Type B pancreatic cell (in vitro differentiated cells): Measurements from ENCODE around the gene APBA2. TPM values are rescaled to one million over a fixed set of nuclear protein-coding genes. Genes with fewer than 3 reads are reported as not detected.
"Not testable (repeated sequence)": the region's sequence is repeated elsewhere in the genome, so short reads cannot be mapped to it uniquely, and the experiment has no call there.

Source experiments
- DNase-seq: peaks from one replicate; pipeline ENCODE4 v3.0.0; 2021; ENCODE audit warnings: mixed read lengths; ENCODE audit not compliant: unreplicated experiment; ENCODE audit errors: extremely low spot score
- H3K27ac Mint-ChIP-seq: 2 replicates; pipeline ENCODE4 v1.8.0; 2021; ENCODE audit warnings: mild to moderate bottlenecking, mixed read lengths
- H3K27me3 Mint-ChIP-seq: 2 replicates; pipeline ENCODE4 v1.8.0; 2021; ENCODE audit warnings: mixed read lengths
- H3K36me3 Mint-ChIP-seq: 2 replicates; pipeline ENCODE4 v1.8.0; 2021; ENCODE audit warnings: mixed read lengths
- H3K4me1 Mint-ChIP-seq: one replicate; pipeline ENCODE4 v1.8.0; 2021; ENCODE audit warnings: mixed read lengths; ENCODE audit not compliant: unreplicated experiment
- H3K4me3 Mint-ChIP-seq: 2 replicates; pipeline ENCODE4 v1.8.0; 2021; ENCODE audit warnings: mild to moderate bottlenecking, mixed read lengths
- H3K9me3 Mint-ChIP-seq: 2 replicates; pipeline ENCODE4 v1.8.0; 2021; ENCODE audit warnings: mixed read lengths
- CTCF ChIP-seq: fragments of 200-600 bp; sonication (generic); conservative IDR thresholded peaks from 2 replicates; pipeline ENCODE4 v1.5.0; 2021; ENCODE audit warnings: antibody characterized with exemption, mild to moderate bottlenecking
- total RNA-seq: library from RNA; stranded (reverse); gene quantifications from 2 replicates; pipeline ENCODE4 v1.2.1, GENCODE V29; 2021; ENCODE audit warnings: low replicate concordance

Gene APBA2
- total RNA-seq, 1 donor from 2014 or later, result 33.3 TPM

DNA sequence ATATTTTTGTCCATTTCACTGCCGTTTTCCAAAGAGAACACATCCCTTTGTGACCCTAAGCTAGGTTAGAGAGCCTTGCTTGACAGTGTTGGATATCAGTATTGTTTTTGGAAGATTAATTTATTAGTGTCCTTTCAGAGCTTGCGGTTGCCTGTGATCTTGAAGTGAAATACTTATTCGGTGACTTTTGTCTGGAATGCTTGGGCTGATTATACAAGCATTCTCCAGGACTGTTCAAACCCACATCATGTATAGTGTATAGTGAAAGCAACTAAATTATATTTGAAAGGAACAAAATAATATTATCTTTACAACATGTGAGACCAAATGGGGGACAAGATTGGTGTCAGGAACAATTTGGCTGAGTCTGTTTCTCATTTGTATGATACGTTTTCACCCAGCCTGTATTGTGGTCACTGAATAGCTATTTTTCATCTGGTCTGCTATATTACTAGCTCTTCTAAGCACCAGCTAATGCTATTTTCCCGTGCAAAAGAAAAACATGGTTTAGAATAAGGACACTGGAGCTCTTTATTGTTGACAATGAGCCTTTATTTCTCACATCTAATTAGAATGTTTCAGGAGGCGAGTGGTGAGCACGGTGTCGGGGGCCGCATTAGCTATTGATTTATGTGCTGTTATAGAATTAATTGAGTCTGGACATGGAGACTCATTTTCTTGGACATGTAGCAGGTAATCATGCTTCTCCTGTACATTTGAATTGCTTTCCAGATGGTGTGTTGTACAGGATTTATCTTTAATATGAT lies 158.1 kb downstream of the APBA2 start:
- peaks cover 3% of the 10 kb centered on the region for H3K9me3 Mint-ChIP-seq
- no peaks in the 10 kb centered on the region for H3K36me3 Mint-ChIP-seq
- no peaks in the 10 kb centered on the region for H3K27me3 Mint-ChIP-seq
- DNase-seq, result no peak
- H3K4me3 Mint-ChIP-seq, result no peak overlapping the region
- H3K27ac Mint-ChIP-seq, result peak overlapping the region; percentile 90
- TF ChIP-seq CTCF, result no peak
- peaks cover 28% of the 10 kb centered on the region for H3K4me1 Mint-ChIP-seq

GRCh38 chr15:29044503-29044901 lies 158.7 kb downstream of the APBA2 start:
- Mint-ChIP-seq H3K36me3 (no peaks in the 10 kb centered on the region), H3K9me3 (peaks cover 3% of the 10 kb centered on the region), H3K27ac (no peak overlapping the region), H3K27me3 (no peaks in the 10 kb centered on the region), H3K4me3 (no peak overlapping the region), H3K4me1 (peaks cover 27% of the 10 kb centered on the region)
- TF ChIP-seq CTCF, result no peak
- DNase-seq, result no peak

- H3K4me1 Mint-ChIP-seq, result peaks cover 27% of the 10 kb centered on the region
- H3K27ac Mint-ChIP-seq, H3K27me3 Mint-ChIP-seq, H3K36me3 Mint-ChIP-seq, DNase-seq, H3K4me3 Mint-ChIP-seq, H3K9me3 Mint-ChIP-seq: not testable (repeated sequence)
Observed at GRCh38 chr15:29045161-29045560, 159.4 kb downstream of the APBA2 start.

DNA sequence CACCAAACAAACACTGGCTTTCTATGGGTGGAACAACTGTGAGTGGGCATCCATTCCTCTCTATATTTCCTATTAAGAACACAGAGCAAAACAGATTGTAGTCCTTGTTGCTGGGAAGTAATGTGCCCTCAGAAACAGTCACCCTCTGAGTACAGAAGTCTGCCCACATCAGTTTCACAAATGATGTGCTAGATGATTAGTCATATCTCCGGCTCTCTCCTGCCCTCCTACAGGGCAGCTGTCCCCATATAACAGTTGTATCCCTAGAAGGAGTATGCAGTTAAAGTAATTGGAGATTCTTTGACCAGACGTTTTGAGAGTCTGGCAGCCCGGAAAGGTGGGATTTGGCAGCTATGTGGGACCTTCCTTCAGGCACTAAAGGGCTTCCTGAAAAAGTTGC lies 159.9 kb downstream of the APBA2 start:
- Mint-ChIP-seq H3K4me1 (peaks cover 30% of the 10 kb centered on the region), H3K27ac (no peak overlapping the region), H3K4me3 (no peak overlapping the region), H3K27me3 (no peaks in the 10 kb centered on the region), H3K36me3 (no peaks in the 10 kb centered on the region), H3K9me3 (peaks cover 3% of the 10 kb centered on the region)
- no peak for DNase-seq
- no peak for TF ChIP-seq CTCF

DNA sequence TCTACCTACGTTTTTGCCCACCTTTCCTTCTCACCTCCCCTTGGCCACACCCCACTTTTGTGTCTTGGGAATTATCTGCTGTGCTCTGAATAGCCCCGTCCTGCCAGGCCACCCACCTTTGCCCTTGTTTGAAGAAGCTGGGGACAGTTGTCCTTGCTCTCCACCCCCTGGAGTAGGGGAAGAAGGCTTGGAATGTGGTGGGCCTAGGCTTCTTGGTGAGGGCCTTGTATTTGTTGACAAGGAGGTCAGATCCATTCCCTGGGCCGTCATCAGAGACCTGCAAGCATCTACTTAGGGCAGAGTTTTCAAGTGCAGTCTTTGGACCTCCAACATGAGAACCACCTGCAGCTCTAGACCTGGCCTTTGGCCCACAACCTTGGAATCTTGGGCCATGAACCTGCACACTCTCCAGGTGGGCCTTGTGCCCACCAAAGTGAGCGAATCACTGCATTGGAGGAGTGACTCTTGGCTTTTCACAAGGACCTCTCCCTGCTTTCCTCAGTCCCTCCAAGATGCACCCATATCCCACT lies 160.6 kb downstream of the APBA2 start:
- H3K4me1 Mint-ChIP-seq, result peaks cover 32% of the 10 kb centered on the region
- no peak for DNase-seq
- no peak overlapping the region for H3K27ac Mint-ChIP-seq
- H3K27me3 Mint-ChIP-seq, result no peaks in the 10 kb centered on the region
- no peaks in the 10 kb centered on the region for H3K36me3 Mint-ChIP-seq
- peaks cover 3% of the 10 kb centered on the region for H3K9me3 Mint-ChIP-seq
- TF ChIP-seq CTCF, result no peak
- H3K4me3 Mint-ChIP-seq, result no peak overlapping the region

- H3K27ac Mint-ChIP-seq, result no peak overlapping the region
- H3K4me1 Mint-ChIP-seq, result peaks cover 36% of the 10 kb centered on the region
- no peak for TF ChIP-seq CTCF
- no peaks in the 10 kb centered on the region for H3K27me3 Mint-ChIP-seq
- no peak overlapping the region for H3K4me3 Mint-ChIP-seq
- DNase-seq, result no peak
- no peaks in the 10 kb centered on the region for H3K36me3 Mint-ChIP-seq
- H3K9me3 Mint-ChIP-seq, result peaks cover 3% of the 10 kb centered on the region
Observed at GRCh38 chr15:29046977-29047376, 161.2 kb downstream of the APBA2 start.
